Measurements from ENCODE around the gene CDK5R2.

Gene CDK5R2

GRCh38 chr2:218999021-218999880 lies 39.8 kb downstream of the CDK5R2 start:
- 15 to 37% methylated on average over 4 to 6 of the region's 10 CpGs for WGBS, 2 experiments (ENCODE audit: insufficient coverage in 2 of 2)
- Histone ChIP-seq H3K4me3 (ENCODE audit: extremely low read depth, insufficient read depth, low read length, poor library complexity, severe bottlenecking) (no peak overlapping the region), H3K27ac (ENCODE audit: low read depth, low read length, severe bottlenecking) (no peak overlapping the region), H3K36me3 (ENCODE audit: control insufficient read depth, insufficient read depth, low read length) (no peaks in the 10 kb centered on the region), H3K9me3 (ENCODE audit: control insufficient read depth, low read length) (no peaks in the 10 kb centered on the region), H3K4me1 (ENCODE audit: control insufficient read depth, insufficient read depth, low read length, poor library complexity, severe bottlenecking) (peaks cover 14% of the 10 kb centered on the region)

DNA sequence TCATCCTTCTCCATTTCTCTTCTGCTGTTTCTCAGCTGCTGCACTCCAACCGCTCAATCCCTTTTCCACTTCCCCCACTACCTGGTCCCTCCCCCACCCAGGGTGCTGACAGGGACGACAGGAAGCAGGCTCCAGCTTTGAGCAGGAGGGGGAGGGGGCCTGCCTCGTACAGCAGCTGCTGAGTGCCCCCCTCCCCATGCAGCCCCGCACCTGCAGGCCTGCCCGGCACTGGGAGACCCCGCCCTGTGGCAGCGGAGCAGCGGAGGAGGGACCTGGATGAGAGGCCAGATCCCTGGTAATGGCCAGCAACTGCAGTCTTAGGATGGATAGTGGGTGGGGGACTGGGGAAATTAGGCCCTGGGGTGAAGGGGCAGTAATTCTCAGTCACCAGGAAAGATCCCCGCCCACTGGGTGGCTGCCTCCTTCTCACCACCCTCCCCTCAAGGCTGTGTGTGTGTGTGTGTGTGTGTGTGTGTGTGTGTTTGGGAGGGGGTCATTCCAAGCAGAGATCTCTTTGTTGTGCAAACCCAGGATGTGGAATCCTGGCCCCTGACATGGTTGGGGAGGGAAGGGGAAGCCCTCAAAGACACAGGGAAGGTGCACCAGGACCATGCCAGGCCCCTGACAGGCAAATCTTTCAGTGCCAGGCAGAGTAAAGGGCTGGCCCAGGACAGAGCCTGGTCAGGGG lies 40.6 kb downstream of the CDK5R2 start:
- Histone ChIP-seq H3K9me3 (ENCODE audit: control insufficient read depth, low read length) (no peaks in the 10 kb centered on the region), H3K36me3 (ENCODE audit: control insufficient read depth, insufficient read depth, low read length) (no peaks in the 10 kb centered on the region), H3K4me3 (ENCODE audit: extremely low read depth, insufficient read depth, low read length, poor library complexity, severe bottlenecking) (no peak overlapping the region), H3K4me1 (ENCODE audit: control insufficient read depth, insufficient read depth, low read length, poor library complexity, severe bottlenecking) (peaks cover 14% of the 10 kb centered on the region), H3K27ac (ENCODE audit: low read depth, low read length, severe bottlenecking) (no peak overlapping the region)
- WGBS, 2 experiments (ENCODE audit: insufficient coverage in 2 of 2): 0% methylated on average over 1 of the region's 9 CpGs

- peaks cover 14% of the 10 kb centered on the region for H3K4me1 ChIP-seq (ENCODE audit: control insufficient read depth, insufficient read depth, low read length, poor library complexity, severe bottlenecking)
These were observed 41.1 kb downstream of the CDK5R2 start for GRCh38 chr2:219000569-219000960.

DNA sequence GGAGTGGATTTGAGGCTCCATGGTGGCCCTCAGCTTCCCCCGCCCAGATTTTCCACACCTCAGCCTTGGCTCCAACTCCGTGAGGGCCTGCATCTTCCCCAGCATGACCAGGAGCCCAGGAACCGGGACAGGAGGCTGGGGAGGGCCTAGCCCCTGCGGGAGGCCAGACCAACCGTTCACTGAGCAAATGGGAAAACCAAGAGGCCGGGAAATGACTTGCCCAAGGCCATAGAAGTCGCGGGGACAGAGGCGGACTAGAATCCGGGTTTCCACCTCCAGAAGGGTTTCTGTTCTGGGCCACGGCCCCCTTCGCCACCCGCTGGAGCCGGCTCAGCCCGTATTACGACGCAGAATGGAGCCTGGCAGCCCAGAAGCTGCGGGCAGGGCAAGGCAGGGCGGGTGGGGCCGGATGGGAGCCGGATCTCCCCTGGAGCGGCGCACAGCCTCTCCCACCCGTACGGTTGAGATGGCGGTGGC lies 41.7 kb downstream of the CDK5R2 start:
- Histone ChIP-seq H3K9me3 (ENCODE audit: control insufficient read depth, low read length) (no peaks in the 10 kb centered on the region), H3K36me3 (ENCODE audit: control insufficient read depth, insufficient read depth, low read length) (no peaks in the 10 kb centered on the region), H3K27ac (ENCODE audit: low read depth, low read length, severe bottlenecking) (no peak overlapping the region), H3K4me1 (ENCODE audit: control insufficient read depth, insufficient read depth, low read length, poor library complexity, severe bottlenecking) (peaks cover 14% of the 10 kb centered on the region), H3K4me3 (ENCODE audit: extremely low read depth, insufficient read depth, low read length, poor library complexity, severe bottlenecking) (no peak overlapping the region)
- WGBS, 2 experiments (ENCODE audit: insufficient coverage in 2 of 2): 6% methylated on average over 21 to 24 of the region's 26 CpGs

More at GRCh38 chr2:219000569-219000960, 41.1 kb downstream of the CDK5R2 start:
- Histone ChIP-seq H3K9me3 (ENCODE audit: control insufficient read depth, low read length) (no peaks in the 10 kb centered on the region), H3K4me3 (ENCODE audit: extremely low read depth, insufficient read depth, low read length, poor library complexity, severe bottlenecking) (no peak overlapping the region), H3K36me3 (ENCODE audit: control insufficient read depth, insufficient read depth, low read length) (no peaks in the 10 kb centered on the region), H3K27ac (ENCODE audit: low read depth, low read length, severe bottlenecking) (no peak overlapping the region)
- 0 to 7% methylated on average over 1 to 3 of the region's 8 CpGs for WGBS, 2 experiments (ENCODE audit: insufficient coverage in 2 of 2)

DNA sequence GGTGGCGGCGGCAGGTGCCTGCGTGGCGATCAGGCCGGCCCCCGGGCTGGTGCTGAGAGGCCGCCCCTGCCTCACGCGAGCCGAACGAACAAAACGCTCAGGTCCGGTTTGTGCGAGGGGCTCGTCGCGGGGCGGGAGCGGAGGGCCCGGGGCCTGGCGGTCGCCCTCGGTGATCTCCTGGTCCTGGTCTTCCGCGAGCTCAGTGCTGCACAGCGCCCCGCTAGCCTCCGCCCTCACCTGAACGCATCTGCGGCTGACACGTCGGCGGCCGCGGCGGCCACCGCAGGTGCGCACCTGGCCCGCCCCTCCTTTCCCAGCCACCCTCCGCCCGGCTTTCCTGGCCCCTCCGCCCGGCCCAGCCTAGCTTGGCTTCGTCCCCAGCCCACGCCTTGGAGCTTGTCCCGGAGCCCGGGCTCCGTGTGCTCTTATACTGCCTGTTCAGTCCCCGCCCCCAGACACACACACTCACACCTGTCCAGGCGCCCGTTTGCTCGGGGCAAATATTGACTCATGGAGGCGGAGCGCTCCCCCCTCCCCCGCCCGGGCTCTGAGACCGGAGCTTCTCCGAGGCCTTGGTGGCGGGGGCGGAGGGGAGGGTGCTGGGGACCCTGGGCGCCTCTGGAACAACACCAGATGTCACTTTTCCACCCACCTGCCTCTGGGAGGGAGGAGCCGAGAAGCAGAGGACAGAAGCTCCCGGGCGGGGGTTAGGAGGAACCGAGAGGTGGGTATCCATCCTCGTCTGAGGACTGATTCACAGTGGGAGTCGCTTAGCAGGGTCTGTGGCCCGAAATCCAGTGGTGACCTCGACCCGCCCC lies 42.3 kb downstream of the CDK5R2 start:
- Histone ChIP-seq H3K27ac (ENCODE audit: low read depth, low read length, severe bottlenecking) (no peak overlapping the region), H3K4me3 (ENCODE audit: extremely low read depth, insufficient read depth, low read length, poor library complexity, severe bottlenecking) (no peak overlapping the region)
- WGBS, 2 experiments (ENCODE audit: insufficient coverage in 2 of 2): 2 to 3% methylated on average over 54 to 60 of the region's 70 CpGs

GRCh38 chr2:219002395-219003266 lies 43.2 kb downstream of the CDK5R2 start:
- Histone ChIP-seq H3K27ac (ENCODE audit: low read depth, low read length, severe bottlenecking) (no peak overlapping the region), H3K4me3 (ENCODE audit: extremely low read depth, insufficient read depth, low read length, poor library complexity, severe bottlenecking) (peak overlapping the region; percentile 16), H3K9me3 (ENCODE audit: control insufficient read depth, low read length) (no peaks in the 10 kb centered on the region), H3K4me1 (ENCODE audit: control insufficient read depth, insufficient read depth, low read length, poor library complexity, severe bottlenecking) (peaks cover 14% of the 10 kb centered on the region), H3K36me3 (ENCODE audit: control insufficient read depth, insufficient read depth, low read length) (no peaks in the 10 kb centered on the region)
- 2% methylated on average over 48 to 62 of the region's 72 CpGs for WGBS, 2 experiments (ENCODE audit: insufficient coverage in 2 of 2)

More for the DNA sequence above, 42.3 kb downstream of the CDK5R2 start:
- H3K9me3 ChIP-seq (ENCODE audit: control insufficient read depth, low read length): no peaks in the 10 kb centered on the region
- H3K36me3 ChIP-seq (ENCODE audit: control insufficient read depth, insufficient read depth, low read length): no peaks in the 10 kb centered on the region
- peaks cover 14% of the 10 kb centered on the region for H3K4me1 ChIP-seq (ENCODE audit: control insufficient read depth, insufficient read depth, low read length, poor library complexity, severe bottlenecking)

DNA sequence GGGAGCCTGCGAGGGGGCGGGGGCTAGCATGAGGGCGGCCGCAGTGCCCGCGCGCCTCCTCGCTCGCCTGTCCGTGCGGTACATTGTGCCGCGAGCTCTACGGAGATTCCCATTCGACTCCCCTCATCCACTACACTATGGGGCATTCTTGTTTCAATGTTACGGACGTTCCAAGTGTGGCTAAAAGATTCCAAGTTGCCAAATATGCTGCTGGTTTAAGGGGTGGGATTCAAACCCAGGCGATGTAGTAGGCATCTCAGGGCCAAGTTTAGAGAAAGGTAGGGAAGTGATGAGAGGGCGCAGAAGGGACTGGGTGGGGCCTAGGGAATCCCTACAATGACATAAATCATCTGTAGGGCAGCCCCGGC lies 43.8 kb downstream of the CDK5R2 start:
- H3K4me3 ChIP-seq (ENCODE audit: extremely low read depth, insufficient read depth, low read length, poor library complexity, severe bottlenecking): peak overlapping the region; percentile 16
- WGBS, 2 experiments (ENCODE audit: insufficient coverage in 2 of 2): 12 to 48% methylated on average over 2 to 18 of the region's 20 CpGs
- no peaks in the 10 kb centered on the region for H3K36me3 ChIP-seq (ENCODE audit: control insufficient read depth, insufficient read depth, low read length)

DNA sequence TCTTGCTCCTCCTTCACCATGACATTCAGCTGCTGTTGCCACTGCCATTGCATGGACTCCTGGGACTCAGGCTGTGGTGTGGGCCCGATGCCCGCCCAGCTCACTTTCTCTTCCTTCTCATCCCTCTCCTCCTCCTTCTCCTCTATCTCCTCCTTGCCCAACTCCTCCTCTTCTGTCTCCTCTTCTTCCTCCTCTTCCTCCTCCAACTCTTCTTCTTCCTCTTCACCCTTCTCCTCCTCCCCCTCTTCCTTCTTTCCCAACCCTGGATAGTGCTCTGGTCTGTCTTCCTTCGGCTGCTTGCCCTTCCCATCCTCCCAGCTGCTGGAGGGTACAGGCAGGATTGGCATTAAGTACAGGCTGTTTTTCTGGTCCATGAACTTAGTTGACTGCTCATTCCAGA lies 44.5 kb downstream of the CDK5R2 start:
- H3K4me3 ChIP-seq (ENCODE audit: extremely low read depth, insufficient read depth, low read length, poor library complexity, severe bottlenecking): no peak overlapping the region
- peaks cover 14% of the 10 kb centered on the region for H3K4me1 ChIP-seq (ENCODE audit: control insufficient read depth, insufficient read depth, low read length, poor library complexity, severe bottlenecking)
- 79 to 87% methylated on average over 2 to 3 of the region's 3 CpGs for WGBS, 2 experiments (ENCODE audit: insufficient coverage in 2 of 2)

More for the DNA sequence above, 43.8 kb downstream of the CDK5R2 start:
- Histone ChIP-seq H3K9me3 (ENCODE audit: control insufficient read depth, low read length) (no peaks in the 10 kb centered on the region), H3K27ac (ENCODE audit: low read depth, low read length, severe bottlenecking) (no peak overlapping the region), H3K4me1 (ENCODE audit: control insufficient read depth, insufficient read depth, low read length, poor library complexity, severe bottlenecking) (peaks cover 14% of the 10 kb centered on the region)

GRCh38 chr2:219009294-219009693 lies 49.8 kb downstream of the CDK5R2 start:
- no peak overlapping the region for H3K4me3 ChIP-seq (ENCODE audit: extremely low read depth, insufficient read depth, low read length, poor library complexity, severe bottlenecking)
- 33% methylated on average over 1 of the region's 2 CpGs; no CpG with 5 or more reads in 1 of the 2 experiments for WGBS, 2 experiments (ENCODE audit: insufficient coverage in 2 of 2)
- no peaks in the 10 kb centered on the region for H3K4me1 ChIP-seq (ENCODE audit: control insufficient read depth, insufficient read depth, low read length, poor library complexity, severe bottlenecking)
- H3K36me3 ChIP-seq (ENCODE audit: control insufficient read depth, insufficient read depth, low read length): no peaks in the 10 kb centered on the region
- H3K27ac ChIP-seq (ENCODE audit: low read depth, low read length, severe bottlenecking): no peak overlapping the region
- no peaks in the 10 kb centered on the region for H3K9me3 ChIP-seq (ENCODE audit: control insufficient read depth, low read length)

More for the DNA sequence above, 44.5 kb downstream of the CDK5R2 start:
- Histone ChIP-seq H3K9me3 (ENCODE audit: control insufficient read depth, low read length) (no peaks in the 10 kb centered on the region), H3K27ac (ENCODE audit: low read depth, low read length, severe bottlenecking) (no peak overlapping the region), H3K36me3 (ENCODE audit: control insufficient read depth, insufficient read depth, low read length) (no peaks in the 10 kb centered on the region)
